Spleen (tissue), 7 donors: ENCODE measurements around the gene KITLG.

Experiments used
- POLR2A ChIP-seq, 3 donors: fragments of 450-650 bp; IDR thresholded peaks; one replicate each; pipeline ENCODE4 v1.5.1; 2017; ENCODE audit warnings: antibody characterized with exemption in 3 of 3, mild to moderate bottlenecking in 1 of 3
- POLR2AphosphoS5 ChIP-seq, 3 donors: sonication (generic); formaldehyde crosslinking; IDR thresholded peaks; one replicate each; pipeline ENCODE4 v1.5.1; 2017; ENCODE audit warnings: antibody characterized with exemption in 3 of 3
- TF ChIP-seq, protein P1 (sequence below), 11 experiments: fragments of 200-600 bp in 7 of 11; fragments of 450-650 bp in 4 of 11; sonication (generic) in 4 of 11; IDR thresholded peaks in 8 of 11; conservative IDR thresholded peaks in 3 of 11; 1 replicate in 7 of 11; 2 replicates in 4 of 11; pipeline versions ENCODE4 v1.4.0 to v1.8.0; 2016 to 2021; ENCODE audit warnings: antibody characterized with exemption in 11 of 11, inconsistent platforms in 4 of 11, mild to moderate bottlenecking in 1 of 11
- donor health status: DM: no; HTN: no; CAD: no; lungs with moderate emphysema.
- donor health status: DM: no; HTN: no; CAD: no.
- donor health status: DM: no; HTN: no; CAD: no.

DNA sequence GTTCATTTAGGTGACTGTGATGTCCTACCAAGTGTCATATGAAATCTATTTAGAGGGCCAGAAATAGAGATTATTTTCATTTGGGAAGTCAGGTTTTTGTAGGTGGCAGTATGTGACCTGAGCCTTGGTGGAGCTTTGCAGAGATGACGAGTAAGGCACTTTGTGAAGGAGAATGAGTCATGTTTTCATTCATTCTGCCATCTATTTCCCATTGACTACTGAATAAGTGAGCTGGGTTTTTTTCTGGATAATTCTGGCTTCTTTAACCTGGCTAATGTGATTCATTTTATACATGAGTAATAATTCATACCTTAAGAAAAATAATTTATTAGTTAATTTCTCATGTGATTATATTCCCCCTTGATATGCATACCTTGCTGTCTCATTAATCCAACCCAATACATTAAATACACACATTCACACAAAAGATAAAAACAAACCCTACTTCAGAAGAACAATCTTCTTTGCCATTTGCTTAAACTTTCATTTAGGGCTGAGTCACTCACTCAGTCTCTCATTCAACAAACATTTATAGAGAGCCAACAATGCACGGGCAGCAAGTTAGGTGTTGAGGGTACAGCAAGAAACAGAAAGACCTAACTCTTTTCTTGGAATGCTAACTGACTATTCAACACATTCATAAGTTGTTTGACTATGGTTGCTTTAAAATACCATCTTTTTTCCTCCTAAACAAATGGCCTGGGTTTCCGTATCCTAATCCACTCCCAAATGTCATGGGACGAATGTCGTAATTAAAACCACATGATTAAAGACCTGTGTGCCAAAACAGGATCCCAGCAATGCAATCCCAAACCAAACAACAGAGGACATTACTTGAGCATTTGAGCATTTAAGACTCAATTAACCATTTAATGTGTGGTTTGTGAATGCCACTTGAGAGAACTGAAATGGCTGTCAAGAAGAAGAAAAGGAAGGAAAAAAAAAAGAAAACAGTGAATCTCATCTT lies 78.0 kb downstream of the KITLG start:
- TF ChIP-seq, protein P1, sequence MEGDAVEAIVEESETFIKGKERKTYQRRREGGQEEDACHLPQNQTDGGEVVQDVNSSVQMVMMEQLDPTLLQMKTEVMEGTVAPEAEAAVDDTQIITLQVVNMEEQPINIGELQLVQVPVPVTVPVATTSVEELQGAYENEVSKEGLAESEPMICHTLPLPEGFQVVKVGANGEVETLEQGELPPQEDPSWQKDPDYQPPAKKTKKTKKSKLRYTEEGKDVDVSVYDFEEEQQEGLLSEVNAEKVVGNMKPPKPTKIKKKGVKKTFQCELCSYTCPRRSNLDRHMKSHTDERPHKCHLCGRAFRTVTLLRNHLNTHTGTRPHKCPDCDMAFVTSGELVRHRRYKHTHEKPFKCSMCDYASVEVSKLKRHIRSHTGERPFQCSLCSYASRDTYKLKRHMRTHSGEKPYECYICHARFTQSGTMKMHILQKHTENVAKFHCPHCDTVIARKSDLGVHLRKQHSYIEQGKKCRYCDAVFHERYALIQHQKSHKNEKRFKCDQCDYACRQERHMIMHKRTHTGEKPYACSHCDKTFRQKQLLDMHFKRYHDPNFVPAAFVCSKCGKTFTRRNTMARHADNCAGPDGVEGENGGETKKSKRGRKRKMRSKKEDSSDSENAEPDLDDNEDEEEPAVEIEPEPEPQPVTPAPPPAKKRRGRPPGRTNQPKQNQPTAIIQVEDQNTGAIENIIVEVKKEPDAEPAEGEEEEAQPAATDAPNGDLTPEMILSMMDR (IDR thresholded peaks at IDR 0.05 in 8 of 11, conservative IDR thresholded peaks at IDR 0.05 in 3 of 11): no peak
- TF ChIP-seq POLR2A (IDR thresholded peaks at IDR 0.05) (no peak), POLR2AphosphoS5 (IDR thresholded peaks at IDR 0.05) (no peak)
